Gastrocnemius medialis (tissue), 4 donors: Measurements from ENCODE around the gene CCDC138.

Source experiments
- CTCF ChIP-seq, 5 experiments: fragments of 450-650 bp in 3 of 5; fragments of 200-600 bp in 2 of 5; sonication (generic) in 2 of 5; IDR thresholded peaks in 4 of 5; conservative IDR thresholded peaks in 1 of 5; 1 replicate in 4 of 5; 2 replicates in 1 of 5; pipeline ENCODE4 v1.5.1; 2016 to 2019; ENCODE audit warnings: antibody characterized with exemption in 5 of 5, mild to moderate bottlenecking in 3 of 5, moderate library complexity in 3 of 5
- POLR2A ChIP-seq, 2 donors: fragments of 450-650 bp; IDR thresholded peaks; one replicate each; pipeline ENCODE4 v1.6.1; 2017; ENCODE audit warnings: antibody characterized with exemption in 2 of 2, mild to moderate bottlenecking in 2 of 2, moderate library complexity in 2 of 2

- TF ChIP-seq CTCF (IDR thresholded peaks at IDR 0.05 in 4 of 5, conservative IDR thresholded peaks at IDR 0.05 in 1 of 5) = no peak
- TF ChIP-seq POLR2A (IDR thresholded peaks at IDR 0.05) = no peak
Observed at GRCh38 chr2:108855194-108855593, 68.6 kb downstream of the CCDC138 start.
